ENCODE data around the gene MBTPS1. TPM values are rescaled to one million over a fixed set of nuclear protein-coding genes. Genes with fewer than 3 reads are reported as not detected.
"Not testable (repeated sequence)": the region's sequence is repeated elsewhere in the genome, so short reads cannot be mapped to it uniquely, and the experiment has no call there.

MBTPS1 gene
- total RNA-seq, 1 experiment from 2014 or later = 46.9 TPM

- no peak for TF ChIP-seq FOXP4 (CRISPR knock-in tag; IDR thresholded peaks at IDR 0.05)
- no peak for TF ChIP-seq NFYB (CRISPR knock-in tag; conservative IDR thresholded peaks at IDR 0.05; ENCODE audit: low read depth)
- TF ChIP-seq STAT6 (CRISPR knock-in tag; conservative IDR thresholded peaks at IDR 0.05; ENCODE audit: low read depth) = no peak
- TF ChIP-seq ZNF512 (CRISPR knock-in tag; IDR thresholded peaks at IDR 0.05; ENCODE audit: borderline replicate concordance) = no peak
- no peak for TF ChIP-seq EMX1 (CRISPR knock-in tag; IDR thresholded peaks at IDR 0.05)
- TF ChIP-seq ZNF317 (CRISPR knock-in tag; IDR thresholded peaks at IDR 0.05; ENCODE audit: borderline replicate concordance, low read depth) = no peak
- no peak for TF ChIP-seq ZNF425 (CRISPR knock-in tag; conservative IDR thresholded peaks at IDR 0.05)
These were observed 3.3 kb upstream of the MBTPS1 start (continued) for GRCh38 chr16:84120023-84120422.

GRCh38 chr16:84119368-84119767, 2.6 kb upstream of the MBTPS1 start:
- ATAC-seq (no peak), DNase-seq (ENCODE audit: low spot score) (no peak)
- TF ChIP-seq CDX4 (CRISPR knock-in tag; IDR thresholded peaks at IDR 0.05; ENCODE audit: borderline replicate concordance) (no peak), ZNF416 (CRISPR knock-in tag; IDR thresholded peaks at IDR 0.05) (no peak)
- peaks cover 11% of the 10 kb centered on the region for H3K4me1 Mint-ChIP-seq
- ChIA-PET POLR2A (no interaction called here), CTCF (no interaction called here)
- H3K4me3 Mint-ChIP-seq = no peak overlapping the region
- H3K9me3 Mint-ChIP-seq = no peaks in the 10 kb centered on the region
- no peaks in the 10 kb centered on the region for H3K27me3 Mint-ChIP-seq (ENCODE audit: low read depth)
- H3K27ac Mint-ChIP-seq = no peak overlapping the region; the same call in 1 of the 2 replicates
- H3K36me3 Mint-ChIP-seq = peaks cover 18% of the 10 kb centered on the region

- DNase-seq (ENCODE audit: low spot score); ATAC-seq; POLR2A ChIA-PET; CTCF ChIA-PET; H3K27me3 Mint-ChIP-seq (ENCODE audit: low read depth); H3K9me3 Mint-ChIP-seq; H3K27ac Mint-ChIP-seq: not testable (repeated sequence)
- H3K36me3 Mint-ChIP-seq = peaks cover 12% of the 10 kb centered on the region
- peak; percentile 81 for TF ChIP-seq ZNF121 (CRISPR knock-in tag; IDR thresholded peaks at IDR 0.05)
- peaks cover 11% of the 10 kb centered on the region for H3K4me1 Mint-ChIP-seq
- H3K4me3 Mint-ChIP-seq = peak overlapping the region; percentile 47
These were observed 1.6 kb upstream of the MBTPS1 start for GRCh38 chr16:84118315-84118714.

- ATAC-seq = no peak
- TF ChIP-seq USF1 (CRISPR knock-in tag; IDR thresholded peaks at IDR 0.05) (no peak), E2F5 (CRISPR knock-in tag; IDR thresholded peaks at IDR 0.05) (no peak), HMGXB4 (CRISPR knock-in tag; IDR thresholded peaks at IDR 0.05) (no peak), ATF1 (CRISPR knock-in tag; IDR thresholded peaks at IDR 0.05) (no peak), ETV6 (CRISPR knock-in tag; IDR thresholded peaks at IDR 0.05) (no peak), IRF1 (CRISPR knock-in tag; IDR thresholded peaks at IDR 0.05) (no peak)
These were observed 727 bp upstream of the MBTPS1 start for GRCh38 chr16:84117494-84117843.

More at GRCh38 chr16:84117494-84117843, 727 bp upstream of the MBTPS1 start:
- peaks cover 5% of the 10 kb centered on the region for H3K36me3 Mint-ChIP-seq
- peaks cover 11% of the 10 kb centered on the region for H3K4me1 Mint-ChIP-seq
- CTCF ChIA-PET = interaction anchor here (0.8 to 2.4 kb wide), 14 partner anchors 11 to 1094 kb away, joined by 3 to 29 read pairs (median 6); partner anchors contain the start of genes DNAAF1, HSDL1 and TAF1C
- H3K27me3 Mint-ChIP-seq (ENCODE audit: low read depth) = no peaks in the 10 kb centered on the region
- H3K9me3 Mint-ChIP-seq = no peaks in the 10 kb centered on the region
- H3K27ac Mint-ChIP-seq = peak overlapping the region; percentile 13
- POLR2A ChIA-PET = interaction anchor here (1.3 kb wide), 2 partner anchors 28 to 103 kb away, joined by 5 to 7 read pairs; partner anchors contain the start of genes DNAAF1 and HSDL1
- H3K4me3 Mint-ChIP-seq = peak overlapping the region; percentile 86
- DNase-seq (ENCODE audit: low spot score) = no peak
